KMS-11 (cell line): ENCODE measurements around the gene RABGAP1.

Experiments used
- H2AFZ ChIP-seq: fragments of 200-600 bp; sonication (generic); 2 replicates; pipeline ENCODE4 v1.6.1; 2016; ENCODE audit warnings: antibody characterized with exemption, mixed run types, low read depth
- H3K27ac ChIP-seq: fragments of 200-600 bp; sonication (generic); 2 replicates; pipeline ENCODE4 v1.6.1; 2016; ENCODE audit warnings: mild to moderate bottlenecking, mixed run types
- H3K27me3 ChIP-seq: fragments of 200-600 bp; sonication (generic); 2 replicates; pipeline ENCODE4 v1.6.1; 2017; ENCODE audit warnings: mild to moderate bottlenecking, low read depth, mixed run types, moderate library complexity; ENCODE audit not compliant: insufficient read depth
- H3K36me3 ChIP-seq: fragments of 200-600 bp; sonication (generic); 2 replicates; pipeline ENCODE4 v1.6.1; 2017; ENCODE audit warnings: mild to moderate bottlenecking, mixed run types; ENCODE audit not compliant: insufficient read depth
- H3K4me1 ChIP-seq: fragments of 200-600 bp; sonication (generic); 2 replicates; pipeline ENCODE4 v1.6.1; 2016; ENCODE audit warnings: mild to moderate bottlenecking, low read depth, mixed run types; ENCODE audit not compliant: poor library complexity, severe bottlenecking
- H3K4me2 ChIP-seq: fragments of 200-600 bp; sonication (generic); 2 replicates; pipeline ENCODE4 v1.7.0; 2016; ENCODE audit warnings: mild to moderate bottlenecking, mixed run types
- H3K4me3 ChIP-seq: fragments of 200-600 bp; sonication (generic); IDR thresholded peaks from 2 replicates; pipeline ENCODE4 v1.6.1; 2017; ENCODE audit warnings: low read depth, low read length, mixed read lengths; ENCODE audit not compliant: insufficient read depth
- H3K79me2 ChIP-seq: fragments of 200-600 bp; sonication (generic); 2 replicates; pipeline ENCODE4 v1.6.1; 2016; ENCODE audit warnings: low read depth, mixed run types; ENCODE audit not compliant: insufficient read depth
- H3K9ac ChIP-seq: fragments of 200-600 bp; sonication (generic); 2 replicates; pipeline ENCODE4 v1.6.1; 2016; ENCODE audit warnings: mild to moderate bottlenecking, mixed run types
- H4K20me1 ChIP-seq: fragments of 200-600 bp; sonication (generic); 2 replicates; pipeline ENCODE4 v1.6.1; 2016; ENCODE audit warnings: mild to moderate bottlenecking, mixed run types; ENCODE audit not compliant: insufficient read depth
- TF ChIP-seq, protein P1 (sequence below): fragments of 200-600 bp; sonication (generic); conservative IDR thresholded peaks from 2 replicates; pipeline ENCODE4 v1.6.1; 2017; ENCODE audit warnings: low read depth, mild to moderate bottlenecking, antibody characterized with exemption, low read length, moderate library complexity, mixed read lengths

RABGAP1 gene

DNA sequence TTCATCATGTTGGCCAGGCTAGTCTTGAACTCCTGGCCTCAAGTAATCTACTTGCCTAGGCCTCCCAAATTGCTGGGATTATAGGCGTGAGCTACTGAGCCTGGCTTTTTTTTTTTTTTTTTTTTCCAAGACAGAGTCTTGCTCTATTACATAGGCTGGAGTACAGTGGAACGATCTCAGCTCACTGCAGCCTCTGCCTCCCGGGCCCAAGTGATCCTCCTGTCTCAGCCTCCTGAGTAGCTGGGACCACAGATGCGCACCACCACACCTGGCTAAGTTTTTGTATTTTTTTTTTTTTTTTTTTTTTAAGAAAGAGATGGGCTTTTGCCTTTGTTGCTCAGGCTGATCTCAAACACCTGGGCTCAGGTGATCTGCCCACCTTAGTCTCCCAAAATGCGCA lies 66.4 kb downstream of the RABGAP1 start:
- H3K36me3 ChIP-seq = no peaks in the 10 kb centered on the region
- TF ChIP-seq, protein P1, sequence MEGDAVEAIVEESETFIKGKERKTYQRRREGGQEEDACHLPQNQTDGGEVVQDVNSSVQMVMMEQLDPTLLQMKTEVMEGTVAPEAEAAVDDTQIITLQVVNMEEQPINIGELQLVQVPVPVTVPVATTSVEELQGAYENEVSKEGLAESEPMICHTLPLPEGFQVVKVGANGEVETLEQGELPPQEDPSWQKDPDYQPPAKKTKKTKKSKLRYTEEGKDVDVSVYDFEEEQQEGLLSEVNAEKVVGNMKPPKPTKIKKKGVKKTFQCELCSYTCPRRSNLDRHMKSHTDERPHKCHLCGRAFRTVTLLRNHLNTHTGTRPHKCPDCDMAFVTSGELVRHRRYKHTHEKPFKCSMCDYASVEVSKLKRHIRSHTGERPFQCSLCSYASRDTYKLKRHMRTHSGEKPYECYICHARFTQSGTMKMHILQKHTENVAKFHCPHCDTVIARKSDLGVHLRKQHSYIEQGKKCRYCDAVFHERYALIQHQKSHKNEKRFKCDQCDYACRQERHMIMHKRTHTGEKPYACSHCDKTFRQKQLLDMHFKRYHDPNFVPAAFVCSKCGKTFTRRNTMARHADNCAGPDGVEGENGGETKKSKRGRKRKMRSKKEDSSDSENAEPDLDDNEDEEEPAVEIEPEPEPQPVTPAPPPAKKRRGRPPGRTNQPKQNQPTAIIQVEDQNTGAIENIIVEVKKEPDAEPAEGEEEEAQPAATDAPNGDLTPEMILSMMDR = no peak
- no peaks in the 10 kb centered on the region for H3K79me2 ChIP-seq
- H3K4me3 ChIP-seq = no peak overlapping the region
- H4K20me1 ChIP-seq = no peaks in the 10 kb centered on the region
- H3K4me1 ChIP-seq = no peaks in the 10 kb centered on the region
- no peak overlapping the region for H2AFZ ChIP-seq
- H3K9ac ChIP-seq = no peak overlapping the region
- no peaks in the 10 kb centered on the region for H3K27me3 ChIP-seq
- no peak overlapping the region for H3K4me2 ChIP-seq
- H3K27ac ChIP-seq = no peak overlapping the region

GRCh38 chr9:123008909-123009308 lies 68.1 kb downstream of the RABGAP1 start:
- Histone ChIP-seq H4K20me1 (no peaks in the 10 kb centered on the region), H2AFZ (no peak overlapping the region), H3K79me2 (no peaks in the 10 kb centered on the region), H3K4me2 (no peak overlapping the region), H3K36me3 (no peaks in the 10 kb centered on the region), H3K4me1 (no peaks in the 10 kb centered on the region), H3K4me3 (no peak overlapping the region), H3K27me3 (no peaks in the 10 kb centered on the region), H3K9ac (no peak overlapping the region), H3K27ac (no peak overlapping the region)
- TF ChIP-seq, protein P1 = no peak

DNA sequence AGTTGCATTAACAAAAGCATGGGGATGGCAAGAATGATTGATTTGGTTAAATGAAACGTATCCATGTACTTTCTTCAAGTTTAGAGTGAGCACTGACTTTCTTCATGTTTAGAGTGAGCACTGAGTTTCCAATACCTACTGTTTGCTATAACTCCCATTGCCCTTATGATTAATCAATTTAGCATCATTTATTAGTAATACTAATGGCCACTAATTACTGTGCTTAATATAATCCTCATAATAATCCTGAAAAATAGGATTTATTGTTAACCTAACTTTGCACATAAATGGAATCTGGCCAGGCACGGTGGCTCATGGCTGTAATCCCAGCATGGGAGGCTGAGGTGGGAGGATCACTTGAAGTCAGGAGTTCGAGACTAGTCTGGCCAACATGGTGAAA lies 70.6 kb downstream of the RABGAP1 start:
- H3K9ac ChIP-seq = no peak overlapping the region
- no peaks in the 10 kb centered on the region for H3K27me3 ChIP-seq
- 0 out of 2 replicates have a peak, but pooled peaks cover 3% of the 10 kb centered on the region for H3K36me3 ChIP-seq
- no peak overlapping the region for H3K4me3 ChIP-seq
- H2AFZ ChIP-seq = no peak overlapping the region
- H3K79me2 ChIP-seq = no peaks in the 10 kb centered on the region
- H4K20me1 ChIP-seq = no peaks in the 10 kb centered on the region
- TF ChIP-seq, protein P1 = no peak
- no peaks in the 10 kb centered on the region for H3K4me1 ChIP-seq
- no peak overlapping the region for H3K4me2 ChIP-seq
- H3K27ac ChIP-seq = no peak overlapping the region

DNA sequence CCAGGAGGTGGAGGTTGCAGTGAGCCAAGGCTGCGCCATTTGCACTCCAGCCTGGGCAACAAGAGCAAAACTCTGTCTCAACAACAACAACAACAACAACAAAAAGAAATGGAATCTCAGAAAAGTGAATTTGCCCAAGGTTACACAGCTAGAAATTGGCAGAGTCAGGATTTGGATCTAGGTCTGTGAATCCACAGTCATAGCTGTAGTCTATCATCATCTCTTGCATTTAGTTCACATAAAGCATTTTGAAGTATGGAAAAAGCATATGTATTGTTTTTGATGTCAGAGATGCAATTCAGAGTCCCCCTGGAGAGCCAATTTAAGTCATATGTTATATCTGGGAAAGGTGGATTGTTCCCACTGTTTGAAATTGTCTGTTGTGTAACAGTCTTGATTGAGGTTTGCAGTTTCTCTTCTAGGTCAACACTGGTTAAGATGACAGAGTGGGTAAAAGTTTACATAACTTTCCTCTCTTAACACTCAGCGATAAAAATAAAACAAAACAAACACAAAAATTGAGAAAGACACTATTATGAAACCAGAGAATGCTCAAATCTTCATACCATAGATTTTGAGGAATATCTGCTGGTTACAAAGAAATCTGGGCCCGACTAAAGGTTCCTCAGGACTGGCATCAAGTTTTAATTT lies 71.2 kb downstream of the RABGAP1 start:
- TF ChIP-seq, protein P1 = no peak
- Histone ChIP-seq H3K4me2 (no peak overlapping the region), H3K36me3 (0 out of 2 replicates have a peak, but pooled peaks cover 3% of the 10 kb centered on the region)

More for the DNA sequence above, 71.2 kb downstream of the RABGAP1 start:
- H3K9ac ChIP-seq = no peak overlapping the region
- H3K4me1 ChIP-seq = no peaks in the 10 kb centered on the region
- H3K27ac ChIP-seq = no peak overlapping the region
- no peak overlapping the region for H2AFZ ChIP-seq
- H3K4me3 ChIP-seq = no peak overlapping the region
- H4K20me1 ChIP-seq = no peaks in the 10 kb centered on the region
- no peaks in the 10 kb centered on the region for H3K27me3 ChIP-seq
- no peaks in the 10 kb centered on the region for H3K79me2 ChIP-seq
